ENCODE measurements around the gene STARD3NL. TPM values are rescaled to one million over a fixed set of nuclear protein-coding genes. Genes with fewer than 3 reads are reported as not detected.

STARD3NL gene
- total RNA-seq, 4 donors from 2014 or later = 28.3 to 42.9 (median 35.6) TPM

GRCh38 chr7:38190011-38190410, 12.0 kb downstream of the STARD3NL start:
- H3K4me1 ChIP-seq = peaks cover 0 to 15% (median 0%) of the 10 kb centered on the region in 4 donors
- TF ChIP-seq POLR2A (IDR thresholded peaks at IDR 0.05) (no peak), EP300 (IDR thresholded peaks at IDR 0.05) (no peak), CTCF (IDR thresholded peaks at IDR 0.05) (no peak)
- no peak overlapping the region for H3K27ac ChIP-seq
- peaks cover 0 to 17% (median 6%) of the 10 kb centered on the region in 4 donors for H3K9me3 ChIP-seq
- H3K36me3 ChIP-seq = peaks cover 0 to 11% (median 0%) of the 10 kb centered on the region in 3 donors
- H3K4me3 ChIP-seq = no peak overlapping the region
- no peak for DNase-seq (ENCODE audit: low spot score in 2 of 2)
- no peaks in the 10 kb centered on the region for H3K27me3 ChIP-seq

- Histone ChIP-seq H3K36me3 (peaks cover 0 to 11% (median 0%) of the 10 kb centered on the region in 3 donors), H3K27me3 (no peaks in the 10 kb centered on the region), H3K27ac (no peak overlapping the region), H3K4me1 (peaks cover 0 to 26% (median 11%) of the 10 kb centered on the region in 4 donors), H3K9me3 (peaks cover 0 to 17% (median 6%) of the 10 kb centered on the region in 4 donors), H3K4me3 (no peak overlapping the region)
- TF ChIP-seq EP300 (IDR thresholded peaks at IDR 0.05) (no peak), POLR2A (IDR thresholded peaks at IDR 0.05) (no peak), CTCF (IDR thresholded peaks at IDR 0.05) (no peak)
- WGBS, 2 donors = 95 to 97% methylated on average over 1 of the region's 1 CpG
- no peak for DNase-seq (ENCODE audit: low spot score in 2 of 2)
Observed at GRCh38 chr7:38191791-38192190, 13.7 kb downstream of the STARD3NL start.

DNA sequence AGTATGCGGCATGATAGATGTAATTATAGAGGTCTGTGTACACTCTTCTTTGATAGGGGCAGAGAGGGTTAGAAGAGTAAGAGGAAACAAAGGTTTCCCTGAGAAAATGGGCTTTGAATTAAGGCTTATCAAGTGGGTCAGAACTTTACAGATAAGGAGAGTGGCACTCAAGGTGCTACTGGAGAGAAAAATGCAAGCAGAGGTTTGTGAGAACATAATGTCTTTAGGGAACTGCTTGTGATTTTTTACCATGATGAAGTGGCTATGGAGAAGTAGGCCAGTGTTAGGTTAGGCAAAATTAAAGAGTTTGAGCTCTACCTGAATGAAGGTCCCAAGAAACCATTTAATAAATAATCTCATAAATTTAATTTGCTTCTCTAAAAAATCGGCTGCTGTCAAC, 14.3 kb downstream of the STARD3NL start:
- peaks cover 0 to 11% (median 0%) of the 10 kb centered on the region in 3 donors for H3K36me3 ChIP-seq

GRCh38 chr7:38195804-38196595, 18.0 kb downstream of the STARD3NL start:
- Histone ChIP-seq H3K27me3 (no peaks in the 10 kb centered on the region), H3K9me3 (peaks cover 0 to 14% (median 6%) of the 10 kb centered on the region in 4 donors), H3K36me3 (peaks cover 0 to 11% (median 0%) of the 10 kb centered on the region in 3 donors), H3K4me1 (peaks cover 0 to 52% (median 20%) of the 10 kb centered on the region in 4 donors), H3K4me3 (no peak overlapping the region), H3K27ac (no peak overlapping the region)
- 52 to 64% methylated on average over 4 of the region's 4 CpGs for WGBS, 2 donors
- no peak for DNase-seq (ENCODE audit: low spot score in 2 of 2)
- TF ChIP-seq POLR2A (IDR thresholded peaks at IDR 0.05) = no peak
- TF ChIP-seq CTCF (IDR thresholded peaks at IDR 0.05) = no peak

More for the DNA sequence above, 14.3 kb downstream of the STARD3NL start:
- 94 to 95% methylated on average over 2 of the region's 2 CpGs for WGBS, 2 donors
- TF ChIP-seq POLR2A (IDR thresholded peaks at IDR 0.05) (no peak), CTCF (IDR thresholded peaks at IDR 0.05) (no peak), EP300 (IDR thresholded peaks at IDR 0.05) (no peak)
- Histone ChIP-seq H3K4me1 (peaks cover 0 to 31% (median 14%) of the 10 kb centered on the region in 4 donors), H3K27ac (no peak overlapping the region), H3K4me3 (no peak overlapping the region), H3K9me3 (peaks cover 0 to 17% (median 6%) of the 10 kb centered on the region in 4 donors), H3K27me3 (no peaks in the 10 kb centered on the region)
- no peak for DNase-seq (ENCODE audit: low spot score in 2 of 2)

DNA sequence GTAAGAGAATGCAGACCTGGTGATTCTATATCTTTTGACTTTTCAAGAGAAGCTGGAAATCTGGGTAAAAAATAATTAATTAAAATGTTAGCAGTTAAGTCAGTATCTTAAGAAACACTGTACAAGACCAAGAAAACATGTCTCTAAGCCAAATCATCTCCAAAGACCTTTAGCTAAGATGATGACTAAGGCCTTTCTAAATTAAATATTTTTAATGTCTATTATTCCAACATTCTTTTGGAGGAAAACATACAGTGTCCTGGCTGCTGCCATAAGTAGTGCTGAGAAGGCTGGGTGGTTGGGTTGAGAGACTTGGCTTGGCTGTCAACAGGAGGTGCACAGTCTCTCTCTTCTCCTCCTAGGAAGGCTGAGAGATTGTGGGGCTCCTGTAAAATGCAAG, 20.3 kb downstream of the STARD3NL start:
- TF ChIP-seq CTCF (IDR thresholded peaks at IDR 0.05) (no peak), EP300 (IDR thresholded peaks at IDR 0.05) (no peak), POLR2A (IDR thresholded peaks at IDR 0.05) (no peak)
- H3K4me3 ChIP-seq = no peak overlapping the region
- no peaks in the 10 kb centered on the region for H3K9me3 ChIP-seq
- DNase-seq (ENCODE audit: low spot score in 2 of 2) = no peak
- peaks cover 0 to 52% (median 20%) of the 10 kb centered on the region in 4 donors for H3K4me1 ChIP-seq
- H3K27me3 ChIP-seq = no peaks in the 10 kb centered on the region
- H3K27ac ChIP-seq = no peak overlapping the region
- H3K36me3 ChIP-seq = no peaks in the 10 kb centered on the region

Data from tibial nerve (tissue), 4 donors.